ENCODE measurements around the gene PRDX1. TPM values are rescaled to one million over a fixed set of nuclear protein-coding genes. Genes with fewer than 3 reads are reported as not detected.

Gene PRDX1
- total RNA-seq, 6 experiments from 2014 or later: 315 to 672 (median 358) TPM

GRCh38 chr1:45465277-45465676 lies 56.4 kb downstream of the PRDX1 start:
- no peaks in the 10 kb centered on the region for H3K9me3 ChIP-seq
- no peak for DNase-seq
- no peak overlapping the region for H3K27ac ChIP-seq
- TF ChIP-seq POLR2A (IDR thresholded peaks at IDR 0.05) (no peak), CTCF (IDR thresholded peaks at IDR 0.05) (no peak)
- no peaks in the 10 kb centered on the region for H3K36me3 ChIP-seq
- no peak overlapping the region for H3K4me3 ChIP-seq
- no peak for ATAC-seq
- no peaks in the 10 kb centered on the region for H3K4me1 ChIP-seq
- no peaks in the 10 kb centered on the region for H3K27me3 ChIP-seq
- intact Hi-C loops (cut with DNase I): no loop called here

Other genes starting within 250 kb of the PRDX1 start
- under 1 TPM in 2 of 6 experiments, not detected in 4; 0.25 to 0.56 TPM for gene HPDL, start 195.0 kb downstream of the PRDX1 start, total RNA-seq
- 1 to 10 TPM; 3.2 to 7.7 (median 4.4) TPM for gene TOE1, start 181.7 kb downstream of the PRDX1 start, total RNA-seq
- gene MUTYH, start 181.4 kb downstream of the PRDX1 start, total RNA-seq: 10 to 100 TPM in 2 of 6 experiments, 1 to 10 TPM in 4; 7.2 to 11.9 (median 8.4) TPM
- 1 to 10 TPM; 2.7 to 5.5 (median 4.3) TPM for gene TESK2, start 30.7 kb downstream of the PRDX1 start, total RNA-seq
- 1 to 10 TPM in 2 of 6 experiments, under 1 TPM in 4; 0.31 to 1.3 (median 0.67) TPM for gene CCDC163, start 21.8 kb downstream of the PRDX1 start, total RNA-seq
- 10 to 100 TPM in 5 of 6 experiments, 1 to 10 TPM in 1; 7.7 to 38.5 (median 17.3) TPM for gene MMACHC, start 21.6 kb downstream of the PRDX1 start, total RNA-seq
- gene AKR1A1, start 28.9 kb upstream of the PRDX1 start, total RNA-seq: 100 to 1,000 TPM; 115 to 308 (median 220) TPM
- gene NASP, start 62.2 kb upstream of the PRDX1 start, total RNA-seq: 10 to 100 TPM; 21.8 to 31.9 (median 26.1) TPM
- gene CCDC17, start 102.2 kb upstream of the PRDX1 start, total RNA-seq: 1 to 10 TPM in 5 of 6 experiments, under 1 TPM in 1; 0.81 to 3.1 (median 1.9) TPM
- 10 to 100 TPM; 51.2 to 80.0 (median 67.3) TPM for gene GPBP1L1, start 164.6 kb upstream of the PRDX1 start, total RNA-seq
- 10 to 100 TPM in 3 of 6 experiments, 1 to 10 TPM in 3; 7.5 to 17.5 (median 10.0) TPM for gene TMEM69, start 166.3 kb upstream of the PRDX1 start, total RNA-seq
- gene IPP, start 228.8 kb upstream of the PRDX1 start, total RNA-seq: 10 to 100 TPM in 2 of 6 experiments, 1 to 10 TPM in 4; 5.5 to 12.9 (median 8.3) TPM

All from right lobe of liver (tissue), 6 donors.